HTR-8/SVneo (cell line): ENCODE measurements around the gene MAP3K20.

Source experiments
- DNase-seq: peaks from one replicate; pipeline ENCODE4 v3.0.0; 2011; ENCODE audit warnings: low spot score, mixed read lengths; ENCODE audit not compliant: insufficient read length
- FAIRE-seq: peaks from 2 replicates; lab custom pipeline; 2011; peaks lifted over from hg19 to GRCh38; lab: Jason Lieb, UNC

Gene MAP3K20

GRCh38 chr2:173218326-173219056 lies 142.8 kb downstream of the MAP3K20 start:
- no peak for FAIRE-seq
- DNase-seq, result no peak

GRCh38 chr2:173221132-173221695 lies 145.6 kb downstream of the MAP3K20 start:
- DNase-seq (no peak), FAIRE-seq (peak; percentile 16)

- DNase-seq, result no peak
- FAIRE-seq, result no peak
Measured at GRCh38 chr2:173221937-173222594, 146.4 kb downstream of the MAP3K20 start.

GRCh38 chr2:173223871-173224270 lies 148.2 kb downstream of the MAP3K20 start:
- FAIRE-seq, result no peak
- DNase-seq, result no peak

- DNase-seq (no peak), FAIRE-seq (no peak)
Measured at GRCh38 chr2:173226899-173227698, 151.5 kb downstream of the MAP3K20 start.

GRCh38 chr2:173229086-173229485 lies 153.4 kb downstream of the MAP3K20 start:
- no peak for FAIRE-seq
- DNase-seq, result no peak

GRCh38 chr2:173230181-173230580 lies 154.5 kb downstream of the MAP3K20 start:
- DNase-seq (no peak), FAIRE-seq (no peak)

GRCh38 chr2:173231042-173231441 lies 155.4 kb downstream of the MAP3K20 start:
- DNase-seq (no peak), FAIRE-seq (no peak)

GRCh38 chr2:173231465-173231864 lies 155.8 kb downstream of the MAP3K20 start:
- FAIRE-seq, result no peak
- no peak for DNase-seq

GRCh38 chr2:173232956-173233744 lies 157.5 kb downstream of the MAP3K20 start:
- FAIRE-seq (no peak), DNase-seq (no peak)

GRCh38 chr2:173235947-173236803 lies 160.5 kb downstream of the MAP3K20 start:
- DNase-seq, result no peak
- FAIRE-seq, result no peak

- no peak for FAIRE-seq
- no peak for DNase-seq
Measured at GRCh38 chr2:173238385-173238784, 162.7 kb downstream of the MAP3K20 start.

GRCh38 chr2:173238831-173239230 lies 163.2 kb downstream of the MAP3K20 start:
- FAIRE-seq, result no peak
- no peak for DNase-seq

- FAIRE-seq (no peak), DNase-seq (no peak)
Measured at GRCh38 chr2:173239644-173240043, 164.0 kb downstream of the MAP3K20 start.

- DNase-seq (no peak), FAIRE-seq (no peak)
Measured at GRCh38 chr2:173240083-173240482, 164.4 kb downstream of the MAP3K20 start.

GRCh38 chr2:173241643-173242042 lies 166.0 kb downstream of the MAP3K20 start:
- no peak for DNase-seq
- no peak for FAIRE-seq

- no peak for DNase-seq
- no peak for FAIRE-seq
Measured at GRCh38 chr2:173247156-173247555, 171.5 kb downstream of the MAP3K20 start.

- no peak for DNase-seq
- peak; percentile 31 for FAIRE-seq
Measured at GRCh38 chr2:173248381-173248780, 172.7 kb downstream of the MAP3K20 start.
